ENCODE data around the gene JAG1. TPM values are rescaled to one million over a fixed set of nuclear protein-coding genes. Genes with fewer than 3 reads are reported as not detected.

Gene JAG1
- total RNA-seq, 1 donor from 2014 or later, result 172 TPM

GRCh38 chr20:10629946-10630650 is 43.7 kb downstream of the JAG1 start:
- peaks cover 18% of the 10 kb centered on the region for H3K4me1 Mint-ChIP-seq (ENCODE audit: unreplicated experiment)
- TF ChIP-seq CTCF (IDR thresholded peaks at IDR 0.05; ENCODE audit: unreplicated experiment), result no peak
- DNase-seq (ENCODE audit: low spot score), result no peak
- no peaks in the 10 kb centered on the region for H3K9me3 Mint-ChIP-seq (ENCODE audit: unreplicated experiment)
- H3K36me3 Mint-ChIP-seq (ENCODE audit: low read depth, unreplicated experiment), result no peaks in the 10 kb centered on the region
- peaks cover 2% of the 10 kb centered on the region for H3K27me3 Mint-ChIP-seq (ENCODE audit: unreplicated experiment)
- no peak overlapping the region for H3K4me3 Mint-ChIP-seq (ENCODE audit: unreplicated experiment)
- no peak overlapping the region for H3K27ac Mint-ChIP-seq (ENCODE audit: unreplicated experiment)

- DNase-seq (ENCODE audit: low spot score), result no peak
- Mint-ChIP-seq H3K4me1 (ENCODE audit: unreplicated experiment) (peaks cover 14% of the 10 kb centered on the region), H3K4me3 (ENCODE audit: unreplicated experiment) (no peak overlapping the region), H3K27me3 (ENCODE audit: unreplicated experiment) (no peaks in the 10 kb centered on the region), H3K27ac (ENCODE audit: unreplicated experiment) (no peak overlapping the region), H3K36me3 (ENCODE audit: low read depth, unreplicated experiment) (peaks cover 7% of the 10 kb centered on the region), H3K9me3 (ENCODE audit: unreplicated experiment) (no peaks in the 10 kb centered on the region)
- no peak for TF ChIP-seq CTCF (IDR thresholded peaks at IDR 0.05; ENCODE audit: unreplicated experiment)
Measured at GRCh38 chr20:10626896-10627295, 46.9 kb downstream of the JAG1 start.

GRCh38 chr20:10625641-10626040 is 48.2 kb downstream of the JAG1 start:
- no peak for DNase-seq (ENCODE audit: low spot score)
- no peaks in the 10 kb centered on the region for H3K27me3 Mint-ChIP-seq (ENCODE audit: unreplicated experiment)
- H3K36me3 Mint-ChIP-seq (ENCODE audit: low read depth, unreplicated experiment), result peaks cover 7% of the 10 kb centered on the region
- TF ChIP-seq CTCF (IDR thresholded peaks at IDR 0.05; ENCODE audit: unreplicated experiment), result no peak
- H3K27ac Mint-ChIP-seq (ENCODE audit: unreplicated experiment), result no peak overlapping the region
- H3K4me3 Mint-ChIP-seq (ENCODE audit: unreplicated experiment), result no peak overlapping the region
- H3K4me1 Mint-ChIP-seq (ENCODE audit: unreplicated experiment), result peaks cover 19% of the 10 kb centered on the region
- no peaks in the 10 kb centered on the region for H3K9me3 Mint-ChIP-seq (ENCODE audit: unreplicated experiment)

- Mint-ChIP-seq H3K4me3 (ENCODE audit: unreplicated experiment) (no peak overlapping the region), H3K4me1 (ENCODE audit: unreplicated experiment) (peaks cover 35% of the 10 kb centered on the region)
Measured at GRCh38 chr20:10622657-10623418, 51.0 kb downstream of the JAG1 start.

More at GRCh38 chr20:10622657-10623418, 51.0 kb downstream of the JAG1 start:
- DNase-seq (ENCODE audit: low spot score), result no peak
- TF ChIP-seq CTCF (IDR thresholded peaks at IDR 0.05; ENCODE audit: unreplicated experiment), result no peak
- Mint-ChIP-seq H3K36me3 (ENCODE audit: low read depth, unreplicated experiment) (peaks cover 7% of the 10 kb centered on the region), H3K9me3 (ENCODE audit: unreplicated experiment) (no peaks in the 10 kb centered on the region), H3K27me3 (ENCODE audit: unreplicated experiment) (no peaks in the 10 kb centered on the region), H3K27ac (ENCODE audit: unreplicated experiment) (no peak overlapping the region)
